Measurements from ENCODE around the gene NUDT3. TPM values are rescaled to one million over a fixed set of nuclear protein-coding genes. Genes with fewer than 3 reads are reported as not detected.
A peak's percentile ranks its signal among the peaks of the same experiment; 100 is the strongest.
"Not testable (repeated sequence)": the region's sequence is repeated elsewhere in the genome, so short reads cannot be mapped to it uniquely, and the experiment has no call there.

Gene NUDT3
- total RNA-seq, 4 donors from 2014 or later: 40.0 to 71.9 (median 50.6) TPM

- DNase-seq: no peak
- Histone ChIP-seq H3K27me3 (no peaks in the 10 kb centered on the region), H3K36me3 (peaks cover 0 to 52% of the 10 kb centered on the region in 2 donors), H3K4me3 (no peak overlapping the region), H3K4me1 (peaks cover 7 to 10% of the 10 kb centered on the region in 2 donors), H3K9me3 (no peaks in the 10 kb centered on the region), H3K27ac (no peak overlapping the region)
- TF ChIP-seq POLR2A (IDR thresholded peaks at IDR 0.05) (no peak), CTCF (IDR thresholded peaks at IDR 0.05 in 4 of 5, conservative IDR thresholded peaks at IDR 0.05 in 1 of 5) (no peak)
- ATAC-seq: no peak
- in situ Hi-C loops (cut with MboI; ENCODE audit: low sequenced_read_pairs in 4 of 4) (loop anchor here in 3 of 4 donors (5.0 to 10.0 kb wide), 3 partner anchors 165 to 225 kb away; no protein-coding TSS in a partner anchor), intact Hi-C loops (cut with DNase I; ENCODE audit: low total_unique reads) (no loop called here)
Observed at GRCh38 chr6:34416877-34417371, 24.5 kb upstream of the NUDT3 start.

DNA sequence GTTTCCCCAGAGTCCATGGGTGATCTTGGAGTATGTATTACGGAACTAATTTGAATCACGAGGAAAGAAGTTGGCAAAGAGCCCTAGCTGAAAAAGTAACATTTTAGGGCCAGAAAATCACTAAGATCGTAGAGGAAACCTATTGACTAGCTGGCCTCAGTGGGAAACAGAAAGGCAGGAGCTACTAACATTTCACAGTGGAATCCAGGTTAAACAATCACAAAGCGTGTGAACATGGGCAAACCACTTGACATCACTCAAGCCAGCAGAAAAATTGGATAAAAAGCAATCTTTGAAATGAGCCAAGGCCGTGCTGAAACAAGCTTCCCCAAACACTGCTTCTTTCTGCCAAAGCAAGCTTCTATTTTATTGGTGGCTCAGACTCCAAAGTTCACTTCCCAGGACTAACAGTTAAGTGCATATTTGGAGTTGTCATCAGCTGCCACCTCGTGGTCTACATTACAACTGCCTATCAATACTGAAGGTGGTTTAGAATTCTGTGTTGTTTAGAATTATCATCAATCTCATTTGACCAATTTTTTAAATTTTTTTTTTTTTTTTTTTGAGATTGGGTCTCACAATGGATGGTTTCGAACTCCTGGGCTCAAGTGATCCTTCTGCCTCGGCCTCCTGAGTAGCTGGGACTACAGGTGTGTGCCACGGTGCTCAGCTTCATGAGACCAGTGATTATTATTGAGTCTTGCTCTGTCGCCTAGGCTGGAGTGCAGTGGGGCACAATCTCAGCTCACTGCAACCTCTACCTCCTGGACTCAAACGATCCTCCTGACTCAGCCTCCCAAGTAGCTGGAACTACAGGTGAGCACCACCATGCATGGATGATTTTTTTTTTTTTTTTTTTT, 22.8 kb upstream of the NUDT3 start:
- intact Hi-C loops (cut with DNase I; ENCODE audit: low total_unique reads): loop anchor here (1.0 kb wide), 2 partner anchors 166 to 219 kb away; partner anchors contain the start of gene SMIM29
- H3K4me1 ChIP-seq: peaks cover 7 to 10% of the 10 kb centered on the region in 2 donors
- no peaks in the 10 kb centered on the region for H3K27me3 ChIP-seq
- H3K27ac ChIP-seq: peak overlapping the region; percentile 41 to 59 (median 54)
- in situ Hi-C loops (cut with MboI; ENCODE audit: low sequenced_read_pairs in 4 of 4): loop anchor here in 3 of 4 donors (5.0 to 10.0 kb wide), 3 partner anchors 163 to 223 kb away; no protein-coding TSS in a partner anchor
- peak; percentile 76 to 84 (median 78) for TF ChIP-seq CTCF (IDR thresholded peaks at IDR 0.05 in 4 of 5, conservative IDR thresholded peaks at IDR 0.05 in 1 of 5)
- TF ChIP-seq POLR2A (IDR thresholded peaks at IDR 0.05): no peak
- peak; percentile 94 to 96 for ATAC-seq
- H3K9me3 ChIP-seq: no peaks in the 10 kb centered on the region
- peaks cover 0 to 35% of the 10 kb centered on the region in 2 donors for H3K36me3 ChIP-seq
- H3K4me3 ChIP-seq: no peak overlapping the region
- peak; percentile 51 to 57 for DNase-seq

GRCh38 chr6:34412643-34413214, 20.3 kb upstream of the NUDT3 start:
- in situ Hi-C loops (cut with MboI; ENCODE audit: low sequenced_read_pairs in 4 of 4): loop anchor here in 1 of 4 donors (10.0 kb wide), 1 partner anchor 218 kb away; no protein-coding TSS in a partner anchor
- no peak overlapping the region for H3K27ac ChIP-seq

GRCh38 chr6:34412016-34412415, 19.5 kb upstream of the NUDT3 start:
- Histone ChIP-seq H3K4me3 (no peak overlapping the region), H3K4me1 (peaks cover 7 to 10% of the 10 kb centered on the region in 2 donors), H3K27me3 (no peaks in the 10 kb centered on the region), H3K9me3 (no peaks in the 10 kb centered on the region), H3K27ac (no peak overlapping the region), H3K36me3 (peaks cover 0 to 3% of the 10 kb centered on the region in 2 donors)
- ATAC-seq (no peak), DNase-seq (no peak)
- intact Hi-C loops (cut with DNase I; ENCODE audit: low total_unique reads) (no loop called here), in situ Hi-C loops (cut with MboI; ENCODE audit: low sequenced_read_pairs in 4 of 4) (loop anchor here in 1 of 4 donors (10.0 kb wide), 1 partner anchor 217 kb away; no protein-coding TSS in a partner anchor)
- TF ChIP-seq CTCF (IDR thresholded peaks at IDR 0.05 in 4 of 5, conservative IDR thresholded peaks at IDR 0.05 in 1 of 5) (no peak), POLR2A (IDR thresholded peaks at IDR 0.05) (no peak)

More at GRCh38 chr6:34412643-34413214, 20.3 kb upstream of the NUDT3 start:
- TF ChIP-seq CTCF (IDR thresholded peaks at IDR 0.05 in 4 of 5, conservative IDR thresholded peaks at IDR 0.05 in 1 of 5) (no peak), POLR2A (IDR thresholded peaks at IDR 0.05) (no peak)
- intact Hi-C loops (cut with DNase I; ENCODE audit: low total_unique reads): no loop called here
- peaks cover 0 to 10% of the 10 kb centered on the region in 2 donors for H3K36me3 ChIP-seq
- H3K27me3 ChIP-seq: no peaks in the 10 kb centered on the region
- ATAC-seq (no peak), DNase-seq (no peak)
- no peaks in the 10 kb centered on the region for H3K9me3 ChIP-seq
- peaks cover 7 to 10% of the 10 kb centered on the region in 2 donors for H3K4me1 ChIP-seq
- no peak overlapping the region for H3K4me3 ChIP-seq

DNA sequence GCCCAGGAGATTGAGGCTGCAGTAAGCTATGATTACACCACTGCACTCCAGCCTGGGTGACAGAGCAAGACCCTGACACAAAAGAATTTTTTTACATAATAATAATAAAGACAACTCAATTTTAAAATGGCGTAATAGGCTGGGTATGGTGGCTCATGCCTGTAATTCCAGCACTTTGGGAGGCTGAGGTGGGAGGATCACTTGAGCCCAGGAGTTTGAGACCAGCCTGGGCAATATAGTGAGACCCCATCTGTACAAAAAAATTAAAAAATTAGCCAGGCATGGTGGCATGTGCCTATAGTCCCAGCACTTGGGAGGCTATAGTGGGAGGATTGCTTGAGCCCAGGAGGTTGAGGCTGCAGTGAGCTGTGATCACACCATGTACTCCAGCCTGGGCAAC, 15.4 kb upstream of the NUDT3 start:
- ATAC-seq; DNase-seq; intact Hi-C loops (cut with DNase I; ENCODE audit: low total_unique reads); H3K36me3 ChIP-seq; H3K27ac ChIP-seq; H3K27me3 ChIP-seq; H3K4me3 ChIP-seq; H3K9me3 ChIP-seq; H3K4me1 ChIP-seq: not testable (repeated sequence)
- in situ Hi-C loops (cut with MboI; ENCODE audit: low sequenced_read_pairs in 4 of 4): loop anchor here in 2 of 4 donors (5.0 to 10.0 kb wide), 2 partner anchors 156 to 213 kb away; no protein-coding TSS in a partner anchor

Data from gastrocnemius medialis (tissue), 4 donors.